Ishikawa (cell line): ENCODE data around the gene LAX1.

Experiments used
- CEBPB ChIP-seq: IDR thresholded peaks from 2 replicates; pipeline ENCODE4 v1.6.1; 2012
- CREB1 ChIP-seq: IDR thresholded peaks from 2 replicates; pipeline ENCODE4 v1.6.1; 2012; ENCODE audit warnings: low read depth
- EGR1 ChIP-seq: IDR thresholded peaks from 2 replicates; pipeline ENCODE4 v1.6.1; 2012
- EP300 ChIP-seq: IDR thresholded peaks from 2 replicates; pipeline ENCODE4 v1.6.1; 2012; ENCODE audit warnings: borderline replicate concordance
- FOXM1 ChIP-seq: IDR thresholded peaks from 2 replicates; pipeline ENCODE4 v1.6.1; 2012; ENCODE audit warnings: low read depth, borderline replicate concordance
- MAX ChIP-seq: IDR thresholded peaks from 2 replicates; pipeline ENCODE4 v1.6.1; 2012
- NFIC ChIP-seq: IDR thresholded peaks from 2 replicates; pipeline ENCODE4 v1.6.1; 2012
- RAD21 ChIP-seq: IDR thresholded peaks from 2 replicates; pipeline ENCODE4 v1.6.1; 2012; ENCODE audit warnings: low read depth
- REST ChIP-seq: IDR thresholded peaks from 2 replicates; pipeline ENCODE4 v1.6.1; 2012; ENCODE audit warnings: low read depth, mild to moderate bottlenecking
- TAF1 ChIP-seq: IDR thresholded peaks from 2 replicates; pipeline ENCODE4 v1.6.1; 2012; ENCODE audit warnings: low read depth, mild to moderate bottlenecking
- TCF12 ChIP-seq: IDR thresholded peaks from 2 replicates; pipeline ENCODE4 v1.6.1; 2012; ENCODE audit warnings: low read depth
- TEAD4 ChIP-seq: IDR thresholded peaks from 2 replicates; pipeline ENCODE4 v1.6.1; 2012
- YY1 ChIP-seq: IDR thresholded peaks from 2 replicates; pipeline ENCODE4 v1.6.1; 2012; ENCODE audit warnings: low read depth
- ZBTB7A ChIP-seq: IDR thresholded peaks from 2 replicates; pipeline ENCODE4 v1.6.1; 2012; ENCODE audit warnings: low read depth
- TF ChIP-seq, protein P1 (sequence below): IDR thresholded peaks from 2 replicates; pipeline ENCODE4 v1.6.1; 2012

Gene LAX1, protein sequence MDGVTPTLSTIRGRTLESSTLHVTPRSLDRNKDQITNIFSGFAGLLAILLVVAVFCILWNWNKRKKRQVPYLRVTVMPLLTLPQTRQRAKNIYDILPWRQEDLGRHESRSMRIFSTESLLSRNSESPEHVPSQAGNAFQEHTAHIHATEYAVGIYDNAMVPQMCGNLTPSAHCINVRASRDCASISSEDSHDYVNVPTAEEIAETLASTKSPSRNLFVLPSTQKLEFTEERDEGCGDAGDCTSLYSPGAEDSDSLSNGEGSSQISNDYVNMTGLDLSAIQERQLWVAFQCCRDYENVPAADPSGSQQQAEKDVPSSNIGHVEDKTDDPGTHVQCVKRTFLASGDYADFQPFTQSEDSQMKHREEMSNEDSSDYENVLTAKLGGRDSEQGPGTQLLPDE

DNA sequence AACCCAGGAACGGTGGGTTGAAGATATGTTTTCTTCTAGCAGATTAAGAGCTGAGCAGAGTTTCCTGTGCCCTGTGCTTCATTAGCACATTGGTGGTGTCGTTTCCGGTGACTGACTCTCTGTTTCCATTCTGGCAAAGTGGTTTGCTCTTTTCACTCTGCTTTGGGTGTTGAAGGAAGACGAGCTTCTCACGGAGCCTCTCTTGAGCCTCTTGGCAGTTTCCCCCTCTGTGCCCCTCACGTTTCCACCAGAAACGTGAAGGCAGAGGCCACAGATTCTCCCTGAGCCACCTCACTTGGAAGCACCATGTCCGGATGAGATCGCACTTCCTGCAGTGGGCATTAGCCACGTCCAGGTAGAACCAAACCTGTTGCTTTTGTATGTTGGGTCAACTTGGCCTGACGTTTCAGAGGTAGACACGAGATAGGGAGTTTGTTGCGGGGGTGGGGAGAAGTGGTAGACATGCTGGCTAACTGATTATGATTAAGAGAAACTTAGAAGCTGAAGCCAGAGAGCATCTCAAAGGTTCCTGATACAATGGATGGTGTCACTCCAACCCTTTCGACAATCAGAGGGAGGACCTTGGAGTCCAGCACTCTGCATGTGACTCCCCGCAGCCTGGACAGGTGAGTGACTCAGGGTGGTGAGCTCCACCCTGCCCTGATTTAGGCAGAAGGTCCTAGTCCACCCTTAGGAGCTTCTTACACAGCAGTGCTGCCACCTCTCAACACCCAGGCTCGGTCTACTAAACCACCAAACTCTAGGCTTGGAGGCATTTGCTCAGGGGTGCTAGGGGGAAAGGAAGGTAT is at the start of gene LAX1:
TSS of gene LAX1 (plus strand) at position 155 of the 809 bp plus-strand sequence. CDS start at position 538, 383 bp downstream.
- TF ChIP-seq RAD21 (no peak), TCF12 (no peak), EGR1 (no peak), CREB1 (no peak), YY1 (no peak), ZBTB7A (no peak), EP300 (no peak), TAF1 (no peak), REST (no peak), CEBPB (no peak), MAX (no peak), FOXM1 (no peak), TEAD4 (no peak)
- TF ChIP-seq, protein P1, sequence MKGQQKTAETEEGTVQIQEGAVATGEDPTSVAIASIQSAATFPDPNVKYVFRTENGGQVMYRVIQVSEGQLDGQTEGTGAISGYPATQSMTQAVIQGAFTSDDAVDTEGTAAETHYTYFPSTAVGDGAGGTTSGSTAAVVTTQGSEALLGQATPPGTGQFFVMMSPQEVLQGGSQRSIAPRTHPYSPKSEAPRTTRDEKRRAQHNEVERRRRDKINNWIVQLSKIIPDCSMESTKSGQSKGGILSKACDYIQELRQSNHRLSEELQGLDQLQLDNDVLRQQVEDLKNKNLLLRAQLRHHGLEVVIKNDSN, result no peak

DNA sequence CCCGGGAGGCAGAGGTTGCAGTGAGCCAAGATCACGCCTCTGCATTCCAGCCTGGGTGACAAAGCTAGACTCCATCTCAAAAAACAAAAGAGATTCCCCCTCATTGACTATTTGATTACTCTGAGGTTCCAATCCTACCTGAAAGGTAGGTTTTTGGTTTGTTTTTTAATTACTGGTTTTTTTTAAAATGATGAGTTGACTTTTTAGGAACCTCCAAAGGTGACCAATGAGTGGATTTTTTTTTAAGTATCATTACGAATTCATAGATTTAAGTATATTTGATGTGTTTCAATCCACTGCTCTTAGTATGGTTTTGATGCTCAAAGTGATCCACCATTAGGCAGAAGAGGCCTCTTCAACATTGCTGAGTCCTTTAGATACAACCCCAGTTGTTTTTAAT is 47.9 kb upstream of the LAX1 start:
- no peak for TF ChIP-seq NFIC

GRCh38 chr1:203720242-203720641 is 44.7 kb upstream of the LAX1 start:
- TF ChIP-seq CREB1, result no peak

- TF ChIP-seq YY1 (no peak), EGR1 (no peak), CREB1 (no peak), NFIC (no peak), TCF12 (no peak), ZBTB7A (no peak), TEAD4 (no peak), TAF1 (no peak), EP300 (no peak), CEBPB (no peak), RAD21 (no peak), FOXM1 (no peak), MAX (no peak), REST (no peak)
- TF ChIP-seq, protein P1, result no peak
Observed at GRCh38 chr1:203722909-203723308, 42.1 kb upstream of the LAX1 start.

- TF ChIP-seq CREB1 (no peak), MAX (no peak), CEBPB (no peak), EGR1 (no peak), TCF12 (no peak), EP300 (no peak), ZBTB7A (no peak), YY1 (no peak), REST (no peak), TAF1 (no peak), NFIC (no peak)
- TF ChIP-seq, protein P1, result no peak
Observed at GRCh38 chr1:203726417-203726867, 38.5 kb upstream of the LAX1 start.
